Activated T-helper 1 cell treated with anti-CD3 and anti-CD28 coated beads, Interleukin-12 subunit alpha, Interleukin-12 subunit beta, Interleukin-2, Interleukin-4 antibody, amounts not matched to agents 30 ng/mL and 10 ng/mL and 1 ng/mL, durations not matched to agents 14 hours and 24 hours and 36 hours (primary cell): ENCODE data around the gene MTA3. TPM values are rescaled to one million over a fixed set of nuclear protein-coding genes. Genes with fewer than 3 reads are reported as not detected.

Source experiments
- DNase-seq: peaks from one replicate; pipeline ENCODE4 v3.0.0; 2021; ENCODE audit warnings: low spot score
- H3K27ac Mint-ChIP-seq: one replicate; pipeline ENCODE4 v1.8.0; 2021; ENCODE audit warnings: mild to moderate bottlenecking, mixed read lengths
- H3K27me3 Mint-ChIP-seq: one replicate; pipeline ENCODE4 v1.8.0; 2022; ENCODE audit warnings: mild to moderate bottlenecking, moderate library complexity, mixed read lengths; ENCODE audit not compliant: insufficient read depth
- H3K36me3 Mint-ChIP-seq: one replicate; pipeline ENCODE4 v1.8.0; 2021; ENCODE audit warnings: low read depth, mixed read lengths
- H3K4me1 Mint-ChIP-seq: one replicate; pipeline ENCODE4 v1.8.0; 2021; ENCODE audit warnings: low read depth, mixed read lengths
- H3K4me3 Mint-ChIP-seq: one replicate; pipeline ENCODE4 v1.8.0; 2021; ENCODE audit warnings: mild to moderate bottlenecking, moderate library complexity, mixed read lengths
- H3K9me3 Mint-ChIP-seq: one replicate; pipeline ENCODE4 v1.8.0; 2021; ENCODE audit warnings: mixed read lengths
- intact Hi-C: fragments of 100-400 bp; cut with micrococcal nuclease; formaldehyde crosslinking; loops from one replicate; pipeline ENCODE4 v1.15.1; 2024
- total RNA-seq: library from RNA; stranded (reverse); gene quantifications from 2 replicates; pipeline ENCODE4 v1.2.3, GENCODE V29; 2022

The MTA3 gene
- total RNA-seq, 1 donor from 2014 or later: 29.4 TPM

- Mint-ChIP-seq H3K4me3 (no peak overlapping the region), H3K9me3 (peaks cover 4% of the 10 kb centered on the region), H3K27ac (no peak overlapping the region), H3K36me3 (peaks cover 6% of the 10 kb centered on the region), H3K27me3 (peaks cover 19% of the 10 kb centered on the region), H3K4me1 (peaks cover 5% of the 10 kb centered on the region)
- intact Hi-C loops: no loop called here
- no peak for DNase-seq
Measured at GRCh38 chr2:42787424-42787787, 219.0 kb downstream of the MTA3 start.

- Mint-ChIP-seq H3K36me3 (peaks cover 6% of the 10 kb centered on the region), H3K27ac (no peak overlapping the region), H3K27me3 (peaks cover 19% of the 10 kb centered on the region), H3K4me3 (no peak overlapping the region), H3K9me3 (no peaks in the 10 kb centered on the region), H3K4me1 (peaks cover 5% of the 10 kb centered on the region)
- no peak for DNase-seq
- intact Hi-C loops: no loop called here
Measured at GRCh38 chr2:42787788-42788477, 219.5 kb downstream of the MTA3 start.

GRCh38 chr2:42788478-42788793 lies 220.0 kb downstream of the MTA3 start:
- peaks cover 22% of the 10 kb centered on the region for H3K27me3 Mint-ChIP-seq
- no peak overlapping the region for H3K4me3 Mint-ChIP-seq
- peaks cover 8% of the 10 kb centered on the region for H3K4me1 Mint-ChIP-seq
- no peak for DNase-seq
- intact Hi-C loops: no loop called here
- H3K36me3 Mint-ChIP-seq: peaks cover 6% of the 10 kb centered on the region
- no peaks in the 10 kb centered on the region for H3K9me3 Mint-ChIP-seq
- no peak overlapping the region for H3K27ac Mint-ChIP-seq

GRCh38 chr2:42788882-42789281 lies 220.4 kb downstream of the MTA3 start:
- peaks cover 8% of the 10 kb centered on the region for H3K36me3 Mint-ChIP-seq
- intact Hi-C loops: no loop called here
- H3K9me3 Mint-ChIP-seq: no peaks in the 10 kb centered on the region

GRCh38 chr2:42789751-42790150 lies 221.3 kb downstream of the MTA3 start:
- Mint-ChIP-seq H3K27ac (no peak overlapping the region), H3K4me3 (no peak overlapping the region), H3K36me3 (peaks cover 8% of the 10 kb centered on the region), H3K4me1 (peaks cover 14% of the 10 kb centered on the region), H3K9me3 (no peaks in the 10 kb centered on the region), H3K27me3 (peaks cover 35% of the 10 kb centered on the region)
- DNase-seq: no peak
- intact Hi-C loops: loop anchor here (5.0 kb wide), 2 partner anchors 67 to 297 kb away; partner anchors contain the start of gene KCNG3

More at GRCh38 chr2:42788882-42789281, 220.4 kb downstream of the MTA3 start:
- Mint-ChIP-seq H3K27me3 (peaks cover 27% of the 10 kb centered on the region), H3K27ac (no peak overlapping the region), H3K4me1 (peaks cover 12% of the 10 kb centered on the region), H3K4me3 (no peak overlapping the region)
- no peak for DNase-seq

- Mint-ChIP-seq H3K27me3 (peaks cover 36% of the 10 kb centered on the region), H3K9me3 (no peaks in the 10 kb centered on the region), H3K36me3 (peaks cover 8% of the 10 kb centered on the region), H3K4me3 (peak overlapping the region; percentile 76), H3K27ac (no peak overlapping the region), H3K4me1 (peaks cover 24% of the 10 kb centered on the region)
- intact Hi-C loops: loop anchor here (5.0 kb wide), 2 partner anchors 69 to 299 kb away; partner anchors contain the start of gene KCNG3
- DNase-seq: no peak
Measured at GRCh38 chr2:42791606-42792005, 223.2 kb downstream of the MTA3 start.

GRCh38 chr2:42792087-42792582 lies 223.7 kb downstream of the MTA3 start:
- DNase-seq: no peak
- Mint-ChIP-seq H3K27me3 (peaks cover 36% of the 10 kb centered on the region), H3K9me3 (no peaks in the 10 kb centered on the region), H3K36me3 (peaks cover 8% of the 10 kb centered on the region), H3K27ac (peak overlapping the region; percentile 59), H3K4me3 (peak overlapping the region; percentile 76), H3K4me1 (peaks cover 26% of the 10 kb centered on the region)
- intact Hi-C loops: loop anchor here (5.0 kb wide), 2 partner anchors 70 to 300 kb away; partner anchors contain the start of gene KCNG3

GRCh38 chr2:42792583-42793333 lies 224.3 kb downstream of the MTA3 start, which contains the start of gene HAAO:
Gene HAAO, minus strand, starts transcription at chr2:42792583. Its CDS starts 47 bp downstream, at chr2:42792536.
- intact Hi-C loops: loop anchor here (5.0 kb wide), 2 partner anchors 70 to 300 kb away; partner anchors contain the start of gene KCNG3
- Mint-ChIP-seq H3K27ac (peak within 1 kb of the TSS; percentile 59), H3K27me3 (peaks cover 38% of the 10 kb centered on the region), H3K4me1 (peaks cover 26% of the 10 kb centered on the region), H3K9me3 (no peaks in the 10 kb centered on the region), H3K4me3 (peak within 1 kb of the TSS; percentile 76), H3K36me3 (peaks cover 8% of the 10 kb centered on the region)
- DNase-seq: no peak

- Mint-ChIP-seq H3K27ac (peak overlapping the region; percentile 66), H3K4me3 (peak overlapping the region; percentile 75), H3K9me3 (no peaks in the 10 kb centered on the region), H3K36me3 (peaks cover 8% of the 10 kb centered on the region), H3K4me1 (peaks cover 26% of the 10 kb centered on the region), H3K27me3 (peaks cover 38% of the 10 kb centered on the region)
- no peak for DNase-seq
- intact Hi-C loops: loop anchor here (5.0 kb wide), 2 partner anchors 71 to 301 kb away; partner anchors contain the start of gene KCNG3
Measured at GRCh38 chr2:42793334-42794270, 225.2 kb downstream of the MTA3 start.

GRCh38 chr2:42794271-42795046 lies 226.0 kb downstream of the MTA3 start:
- Mint-ChIP-seq H3K27ac (no peak overlapping the region), H3K27me3 (peaks cover 36% of the 10 kb centered on the region), H3K9me3 (no peaks in the 10 kb centered on the region), H3K4me3 (no peak overlapping the region), H3K36me3 (peaks cover 8% of the 10 kb centered on the region), H3K4me1 (peaks cover 26% of the 10 kb centered on the region)
- intact Hi-C loops: loop anchor here (5.0 kb wide), 2 partner anchors 72 to 302 kb away; partner anchors contain the start of gene KCNG3
- DNase-seq: no peak

- Mint-ChIP-seq H3K9me3 (no peaks in the 10 kb centered on the region), H3K27me3 (peaks cover 36% of the 10 kb centered on the region), H3K36me3 (peaks cover 8% of the 10 kb centered on the region), H3K27ac (no peak overlapping the region), H3K4me3 (no peak overlapping the region), H3K4me1 (peaks cover 26% of the 10 kb centered on the region)
- no peak for DNase-seq
- intact Hi-C loops: no loop called here
Measured at GRCh38 chr2:42795275-42795674, 226.8 kb downstream of the MTA3 start.
